Stimulated activated CD4-positive, alpha-beta T cell treated with anti-CD3 and anti-CD28 coated beads, Interleukin-12 subunit alpha, Interleukin-12 subunit beta, amount 100 ng/mL, for 48 hours (primary cell): Measurements from ENCODE around the gene TAF13.

Experiments
- DNase-seq, 3 donors: peaks; one replicate each; pipeline ENCODE4 v3.0.0-alpha.2; 2020; ENCODE audit warnings: low read depth in 2 of 3, low spot score in 1 of 3

TAF13 gene

GRCh38 chr1:109075531-109076490, at the start of gene TAF13:
TAF13 (minus strand) TSS chr1:109076003; CDS start chr1:109075947, 56 bp downstream.
- peak; percentile 78 to 88 (median 79) for DNase-seq

DNA sequence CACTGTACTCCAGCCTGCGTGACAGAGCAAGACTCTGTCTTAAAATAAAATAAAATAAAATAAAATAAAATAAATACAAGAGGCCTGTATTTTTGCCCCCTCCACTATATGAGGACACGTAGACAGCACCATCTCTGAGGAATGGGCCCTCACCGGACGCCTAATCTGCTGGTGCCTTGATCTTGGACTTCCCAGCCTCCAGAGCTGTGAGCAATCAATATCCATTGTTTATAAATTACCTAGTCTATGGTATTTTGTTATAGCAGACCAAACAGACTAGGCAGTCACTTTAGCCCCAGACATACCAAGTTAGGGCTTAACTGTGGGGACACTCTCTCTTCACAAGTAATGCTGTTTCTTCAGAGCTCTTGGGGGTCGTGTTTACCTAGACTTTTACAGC, 44.6 kb upstream of the TAF13 start:
- DNase-seq = no peak

DNA sequence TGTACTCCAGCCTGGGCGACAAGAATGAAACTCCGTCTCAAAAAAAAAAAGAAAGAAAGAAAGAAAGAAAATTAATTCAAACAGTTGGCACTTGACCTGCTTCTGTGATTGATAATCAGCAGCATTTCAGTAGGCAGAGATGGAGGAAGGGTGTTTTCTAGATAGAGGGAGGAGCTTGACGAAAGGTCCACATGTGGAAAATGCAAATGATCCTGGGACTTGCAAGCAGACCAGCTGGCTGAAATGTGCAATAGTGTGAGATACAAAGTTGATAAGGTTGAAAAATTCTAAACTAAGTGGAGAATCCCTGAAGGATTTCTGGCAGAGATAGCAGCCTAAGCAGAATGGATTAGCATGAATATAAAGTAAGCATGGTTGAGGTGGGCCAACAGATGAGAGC, 42.3 kb upstream of the TAF13 start:
- DNase-seq = no peak

DNA sequence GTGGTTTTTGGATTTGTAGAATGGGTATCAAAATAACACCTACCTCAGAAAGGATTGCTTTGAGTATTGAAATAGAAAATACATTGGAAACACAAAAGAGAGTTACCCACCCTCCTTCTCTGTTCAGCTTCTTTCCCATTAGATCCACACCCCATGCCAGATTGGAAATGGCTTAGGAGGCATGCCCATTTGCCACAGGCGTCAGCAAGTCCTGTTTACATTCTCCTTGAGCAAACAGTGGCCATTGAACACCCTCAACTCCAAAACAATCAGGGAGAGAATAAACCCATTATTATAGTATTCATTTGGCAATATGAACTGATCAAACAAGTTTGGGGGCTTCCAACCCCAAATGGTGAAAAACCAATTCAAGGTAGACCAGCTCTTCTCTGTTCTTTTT, 40.5 kb upstream of the TAF13 start:
- no peak for DNase-seq

- no peak for DNase-seq
Measured at GRCh38 chr1:109115685-109116084, 39.9 kb upstream of the TAF13 start.

DNA sequence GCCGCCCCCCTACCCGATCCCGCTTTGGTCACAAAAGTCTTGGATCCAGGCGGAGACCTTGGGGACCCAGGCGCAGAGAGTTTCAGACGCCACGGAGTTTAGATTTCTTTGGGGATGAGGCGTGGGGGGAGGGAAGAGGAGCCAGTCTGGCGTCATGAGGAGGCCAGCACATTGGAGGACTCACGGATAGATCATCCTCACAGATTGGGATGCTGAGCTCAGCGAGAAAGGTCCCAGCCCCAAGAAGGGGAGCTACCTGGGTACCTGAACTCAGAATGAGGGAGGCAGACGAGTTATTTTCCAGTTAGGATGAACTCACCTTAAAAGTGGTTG, 38.5 kb upstream of the TAF13 start:
- no peak for DNase-seq

GRCh38 chr1:109113590-109114341, 38.0 kb upstream of the TAF13 start, which contains the start of gene ELAPOR1:
ELAPOR1 (plus strand) TSS chr1:109114115; CDS start chr1:109114184, 69 bp downstream.
- peak; percentile 60 to 72 (median 64) for DNase-seq

GRCh38 chr1:109112652-109113285, 37.0 kb upstream of the TAF13 start:
- peak; percentile 84 to 90 (median 88) for DNase-seq

GRCh38 chr1:109112056-109112651, 36.4 kb upstream of the TAF13 start:
- no peak for DNase-seq

- DNase-seq = no peak
Measured at GRCh38 chr1:109111386-109112055, 35.7 kb upstream of the TAF13 start.

DNA sequence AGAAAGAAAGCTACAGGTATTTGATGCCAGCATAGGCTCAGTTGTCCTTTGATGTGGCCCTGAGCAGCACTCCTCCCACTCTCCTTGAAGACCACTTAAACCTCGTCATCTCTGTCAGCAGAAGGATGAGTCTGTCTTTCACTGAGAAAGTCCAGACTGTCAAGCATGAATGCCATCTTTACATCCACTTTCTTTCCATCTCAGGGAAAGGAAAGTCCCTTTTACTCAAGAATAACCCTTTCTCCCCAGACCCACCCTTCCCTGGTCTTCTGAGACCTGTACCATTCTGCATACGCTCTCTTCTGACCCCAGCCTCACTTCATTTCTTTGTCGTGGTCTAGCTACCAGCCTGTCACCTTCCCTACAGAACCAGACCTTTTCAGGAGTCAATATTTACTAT, 34.1 kb upstream of the TAF13 start:
- no peak for DNase-seq

- no peak for DNase-seq
Measured at GRCh38 chr1:109107785-109108184, 32.0 kb upstream of the TAF13 start.

DNA sequence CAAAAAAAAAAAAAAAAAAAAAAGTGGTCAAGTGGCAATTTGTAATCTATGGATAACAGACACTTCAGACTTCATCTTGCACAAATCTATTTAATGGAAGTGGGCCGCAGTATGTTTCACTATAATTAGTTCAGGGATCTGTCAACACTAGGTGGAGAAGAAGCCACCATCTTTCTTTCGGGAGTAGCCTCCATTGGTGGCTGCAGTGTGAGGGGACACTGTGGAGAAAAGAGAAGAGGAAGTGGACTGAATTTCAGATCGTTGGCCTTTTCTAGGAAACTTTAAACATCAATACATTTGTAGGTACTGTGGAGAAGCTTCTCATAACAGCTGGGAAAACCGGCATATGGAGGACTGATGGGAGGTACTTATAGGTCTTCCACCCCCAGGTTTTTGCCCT, 30.1 kb upstream of the TAF13 start:
- DNase-seq = no peak

- DNase-seq = no peak
Measured at GRCh38 chr1:109104364-109105151, 28.8 kb upstream of the TAF13 start.

GRCh38 chr1:109099938-109100773, 24.4 kb upstream of the TAF13 start:
- DNase-seq = peak; percentile 95

DNA sequence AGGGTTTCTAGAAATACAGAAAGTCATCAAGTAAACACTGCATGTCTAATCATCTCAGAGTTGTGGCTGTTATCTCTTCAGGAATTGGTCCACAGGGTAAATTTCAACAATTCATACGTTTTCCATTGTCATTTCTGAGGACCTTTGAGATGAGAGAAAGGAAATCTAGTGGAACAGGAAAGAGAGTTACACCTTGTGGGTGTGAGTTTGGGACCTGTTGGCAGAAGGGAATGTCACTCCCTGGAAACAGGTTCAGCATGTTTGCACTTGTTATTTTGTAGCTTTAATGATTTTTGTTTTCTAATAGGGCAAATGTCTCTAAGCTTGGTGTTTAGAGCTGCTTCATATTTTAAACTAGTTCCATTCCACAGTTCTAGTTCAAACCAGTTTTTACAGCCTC, 20.3 kb upstream of the TAF13 start:
- no peak for DNase-seq

GRCh38 chr1:109095631-109096030, 19.8 kb upstream of the TAF13 start:
- DNase-seq = no peak

- no peak for DNase-seq
Measured at GRCh38 chr1:109094871-109095270, 19.1 kb upstream of the TAF13 start.

- no peak for DNase-seq
Measured at GRCh38 chr1:109094377-109094803, 18.6 kb upstream of the TAF13 start.
